ENCODE data around the gene RXFP3. TPM values are rescaled to one million over a fixed set of nuclear protein-coding genes. Genes with fewer than 3 reads are reported as not detected.

RXFP3 gene
- total RNA-seq, 1 donor from 2014 or later: not detected

Small RNAs within 50 kb of the gene (small RNA-seq; reads per million reads assigned to genes)
- not detected for gene RNU6-923P

Other genes with a start within 250 kb of the RXFP3 start
- gene ADAMTS12, start 44.4 kb upstream of the RXFP3 start, total RNA-seq: 7.6 TPM
- not detected for gene SLC45A2, start 48.3 kb downstream of the RXFP3 start, total RNA-seq
- gene AMACR, start 71.7 kb downstream of the RXFP3 start, total RNA-seq: 4.9 TPM
- 7.1 TPM for gene C1QTNF3, start 106.8 kb downstream of the RXFP3 start, total RNA-seq